ENCODE measurements around the gene LEMD3. TPM values are rescaled to one million over a fixed set of nuclear protein-coding genes. Genes with fewer than 3 reads are reported as not detected.

The LEMD3 gene
- polyA plus RNA-seq, 1 donor from 2014 or later = 41.0 TPM

GRCh38 chr12:65192963-65193516, 23.7 kb downstream of the LEMD3 start:
- Histone ChIP-seq H2AFZ (ENCODE audit: low read depth, low read length) (no peak overlapping the region), H4K20me1 (ENCODE audit: insufficient read depth) (no peaks in the 10 kb centered on the region), H3F3A (ENCODE audit: insufficient read depth, low read length, poor library complexity, severe bottlenecking) (no peaks in the 10 kb centered on the region), H3K9me2 (ENCODE audit: insufficient read depth, low read length) (no peaks in the 10 kb centered on the region), H3K9ac (ENCODE audit: low read length) (no peak overlapping the region), H3K27me3 (ENCODE audit: insufficient read depth, low read depth, low read length) (no peaks in the 10 kb centered on the region), H3K36me3 (ENCODE audit: insufficient read depth, low read length) (no peaks in the 10 kb centered on the region), H3K27ac (ENCODE audit: low read length) (no peak overlapping the region), H3K9me3 (ENCODE audit: low read length) (peaks cover 3% of the 10 kb centered on the region), H3K4me3 (ENCODE audit: low read length) (no peak overlapping the region), H3K4me2 (ENCODE audit: low read length) (no peak overlapping the region), H3K79me2 (replicated peaks; ENCODE audit: insufficient read depth, low read length) (peaks cover 49% of the 10 kb centered on the region)
- no peak for TF ChIP-seq MXI1 (conservative IDR thresholded peaks at IDR 0.05; ENCODE audit: poor library complexity, severe bottlenecking)
- TF ChIP-seq RAD21 (conservative IDR thresholded peaks at IDR 0.05) = no peak
- no peak for TF ChIP-seq EZH2 (IDR thresholded peaks at IDR 0.05; ENCODE audit: borderline replicate concordance, insufficient read depth, low read length, poor library complexity, severe bottlenecking)

- Histone ChIP-seq H3F3A (ENCODE audit: insufficient read depth, low read length, poor library complexity, severe bottlenecking) (no peaks in the 10 kb centered on the region), H3K27me3 (ENCODE audit: insufficient read depth, low read depth, low read length) (no peaks in the 10 kb centered on the region), H3K79me2 (replicated peaks; ENCODE audit: insufficient read depth, low read length) (peaks cover 47% of the 10 kb centered on the region), H3K27ac (ENCODE audit: low read length) (no peak overlapping the region), H4K20me1 (ENCODE audit: insufficient read depth) (no peaks in the 10 kb centered on the region), H3K9me3 (ENCODE audit: low read length) (peaks cover 3% of the 10 kb centered on the region), H3K36me3 (ENCODE audit: insufficient read depth, low read length) (no peaks in the 10 kb centered on the region), H3K9me2 (ENCODE audit: insufficient read depth, low read length) (no peaks in the 10 kb centered on the region), H3K4me3 (ENCODE audit: low read length) (no peak overlapping the region), H3K9ac (ENCODE audit: low read length) (no peak overlapping the region), H3K4me2 (ENCODE audit: low read length) (no peak overlapping the region), H2AFZ (ENCODE audit: low read depth, low read length) (no peak overlapping the region)
- TF ChIP-seq POLR2AphosphoS5 (IDR thresholded peaks at IDR 0.05) = no peak
These were observed 25.6 kb downstream of the LEMD3 start for GRCh38 chr12:65194949-65195348.

- H3K36me3 ChIP-seq (ENCODE audit: insufficient read depth, low read length) = no peaks in the 10 kb centered on the region
- peaks cover 43% of the 10 kb centered on the region for H3K79me2 ChIP-seq (replicated peaks; ENCODE audit: insufficient read depth, low read length)
- H4K20me1 ChIP-seq (ENCODE audit: insufficient read depth) = no peaks in the 10 kb centered on the region
- no peak overlapping the region for H3K4me3 ChIP-seq (ENCODE audit: low read length)
- H3F3A ChIP-seq (ENCODE audit: insufficient read depth, low read length, poor library complexity, severe bottlenecking) = no peaks in the 10 kb centered on the region
- H2AFZ ChIP-seq (ENCODE audit: low read depth, low read length) = no peak overlapping the region
- no peaks in the 10 kb centered on the region for H3K27me3 ChIP-seq (ENCODE audit: insufficient read depth, low read depth, low read length)
- TF ChIP-seq CTCF (IDR thresholded peaks at IDR 0.05; ENCODE audit: poor library complexity, severe bottlenecking) (no peak), EZH2 (IDR thresholded peaks at IDR 0.05; ENCODE audit: borderline replicate concordance, insufficient read depth, low read length, poor library complexity, severe bottlenecking) (no peak), TAF1 (IDR thresholded peaks at IDR 0.05; ENCODE audit: low read depth) (no peak), RAD21 (conservative IDR thresholded peaks at IDR 0.05) (no peak), POLR2AphosphoS5 (IDR thresholded peaks at IDR 0.05) (no peak), SMC3 (conservative IDR thresholded peaks at IDR 0.05; ENCODE audit: poor library complexity) (no peak)
- no peak overlapping the region for H3K4me2 ChIP-seq (ENCODE audit: low read length)
- H3K9me3 ChIP-seq (ENCODE audit: low read length) = peaks cover 3% of the 10 kb centered on the region
- H3K9ac ChIP-seq (ENCODE audit: low read length) = no peak overlapping the region
- H3K9me2 ChIP-seq (ENCODE audit: insufficient read depth, low read length) = no peaks in the 10 kb centered on the region
- no peak overlapping the region for H3K27ac ChIP-seq (ENCODE audit: low read length)
These were observed 26.1 kb downstream of the LEMD3 start for GRCh38 chr12:65195387-65196055.
